SK-N-SH (cell line): Measurements from ENCODE around the gene OPN1SW. TPM values are rescaled to one million over a fixed set of nuclear protein-coding genes. Genes with fewer than 3 reads are reported as not detected.

Source experiments
- CTCF ChIA-PET: fragments of 300-600, 350-600 bp; formaldehyde crosslinking; extraction: SDS; loops from one replicate; lab custom pipeline; 2021; lab: Yijun Ruan, JAX
- POLR2A ChIA-PET: fragments of 350-600 bp; sonication (Branson Sonifier 250); formaldehyde crosslinking; extraction: SDS; loops from one replicate; lab custom pipeline; 2020; ENCODE audit warnings: antibody characterized with exemption, inconsistent platforms; lab: Yijun Ruan, JAX
- DNase-seq: peaks from one replicate; pipeline ENCODE4 v3.0.0; 2012
- H2AFZ ChIP-seq: fragments of 200-600 bp; sonication (generic); 2 replicates; pipeline ENCODE4 v1.8.1; 2016; ENCODE audit warnings: antibody characterized with exemption, mild to moderate bottlenecking, low read depth
- H3F3A ChIP-seq: fragments of 200-600 bp; sonication (generic); replicated peaks from 2 replicates; pipeline ENCODE3; 2016; ENCODE audit warnings: antibody characterized with exemption, mild to moderate bottlenecking; ENCODE audit not compliant: insufficient read depth
- H3K27ac ChIP-seq, 2 experiments: fragments of 200-500 bp in 1 of 2; fragments of 200-600 bp in 1 of 2; sonication (Bioruptor generic) in 1 of 2; sonication (generic), shearing (Covaris generic) in 1 of 2; 2 replicates each; pipeline versions ENCODE4 v1.5.1 to v1.6.1; 2014 to 2016; ENCODE audit warnings: low read depth in 2 of 2, inconsistent platforms in 1 of 2, low read length in 1 of 2, mild to moderate bottlenecking in 1 of 2, mixed read lengths in 1 of 2
- H3K27me3 ChIP-seq: fragments of 200-600 bp; sonication (generic), shearing (Covaris generic); 2 replicates; pipeline ENCODE4 v1.6.1; 2016; ENCODE audit warnings: mixed run types; ENCODE audit not compliant: insufficient read depth
- H3K36me3 ChIP-seq, 2 experiments: fragments of 200-500 bp in 1 of 2; fragments of 200-600 bp in 1 of 2; sonication (Bioruptor generic) in 1 of 2; sonication (generic) in 1 of 2; replicated peaks in 1 of 2; 2 replicates each; pipeline versions ENCODE3 to v1.5.1; 2014 to 2016; ENCODE audit warnings: low read length in 1 of 2, mild to moderate bottlenecking in 1 of 2; ENCODE audit not compliant: insufficient read depth in 2 of 2, control insufficient read depth in 1 of 2
- H3K4me1 ChIP-seq, 2 experiments: fragments of 200-500 bp in 1 of 2; fragments of 200-600 bp in 1 of 2; sonication (Bioruptor generic) in 1 of 2; sonication (generic), shearing (Covaris generic) in 1 of 2; 2 replicates each; pipeline versions ENCODE4 v1.5.1 to v1.6.1; 2014 to 2016; ENCODE audit warnings: low read depth in 1 of 2, low read length in 1 of 2, mixed run types in 1 of 2; ENCODE audit not compliant: insufficient read depth in 2 of 2, control insufficient read depth in 1 of 2
- H3K4me2 ChIP-seq: fragments of 200-600 bp; sonication (generic), shearing (Covaris generic); 2 replicates; pipeline ENCODE4 v1.6.1; 2017; ENCODE audit warnings: mixed run types
- H3K4me3 ChIP-seq, 2 experiments: fragments of 200-500 bp in 1 of 2; fragments of 200-600 bp in 1 of 2; sonication (Bioruptor generic) in 1 of 2; sonication (generic), shearing (Covaris generic) in 1 of 2; 2 replicates each; pipeline versions ENCODE4 v1.5.1 to v1.8.1; 2014 to 2016; ENCODE audit warnings: low read depth in 2 of 2, inconsistent platforms in 1 of 2, low read length in 1 of 2, mild to moderate bottlenecking in 1 of 2, mixed read lengths in 1 of 2, moderate library complexity in 1 of 2
- H3K79me2 ChIP-seq: fragments of 200-600 bp; sonication (generic); 2 replicates; pipeline ENCODE4 v1.8.1; 2017; ENCODE audit warnings: mild to moderate bottlenecking; ENCODE audit not compliant: insufficient read depth
- H3K9ac ChIP-seq: fragments of 200-600 bp; sonication (generic); 2 replicates; pipeline ENCODE4 v1.6.1; 2017; ENCODE audit warnings: mixed run types
- H3K9me2 ChIP-seq: fragments of 200-600 bp; sonication (generic); 2 replicates; pipeline ENCODE4 v1.6.1; 2017; ENCODE audit warnings: mixed run types
- H3K9me3 ChIP-seq: fragments of 200-600 bp; sonication (generic); 2 replicates; pipeline ENCODE4 v1.6.1; 2017; ENCODE audit warnings: mixed run types, mild to moderate bottlenecking, moderate library complexity
- H4K20me1 ChIP-seq: fragments of 200-600 bp; sonication (generic); 2 replicates; pipeline ENCODE4 v1.6.1; 2017; ENCODE audit warnings: mild to moderate bottlenecking, mixed run types; ENCODE audit not compliant: insufficient read depth
- ELF1 ChIP-seq: IDR thresholded peaks from 2 replicates; pipeline ENCODE4 v1.4.0; 2012
- FOXM1 ChIP-seq: IDR thresholded peaks from 2 replicates; pipeline ENCODE4 v1.4.0; 2012; ENCODE audit warnings: low read depth, mild to moderate bottlenecking
- GABPA ChIP-seq: IDR thresholded peaks from 2 replicates; pipeline ENCODE4 v1.4.0; 2012; ENCODE audit warnings: low read depth, mild to moderate bottlenecking
- GATA2 ChIP-seq: sonication (generic); formaldehyde crosslinking; IDR thresholded peaks from 2 replicates; pipeline ENCODE4 v1.5.0; 2020; ENCODE audit warnings: mild to moderate bottlenecking, missing genetic modification reagents
- NRF1 ChIP-seq: IDR thresholded peaks from 2 replicates; pipeline ENCODE4 v1.6.1; 2012; ENCODE audit warnings: low read depth, mild to moderate bottlenecking, low read length
- POLR2AphosphoS5 ChIP-seq: IDR thresholded peaks from 2 replicates; pipeline ENCODE4 v1.6.1; 2012; ENCODE audit warnings: low read depth, low read length
- RAD21 ChIP-seq: IDR thresholded peaks from 2 replicates; pipeline ENCODE4 v1.6.1; 2012; ENCODE audit warnings: mild to moderate bottlenecking, low read length
- RXRA ChIP-seq: IDR thresholded peaks from 2 replicates; pipeline ENCODE4 v1.4.0; 2012; ENCODE audit warnings: low read depth, mild to moderate bottlenecking, borderline replicate concordance
- SMC3 ChIP-seq: IDR thresholded peaks from 2 replicates; pipeline ENCODE4 v1.6.1; 2012; ENCODE audit warnings: low read depth, low read length, improper control_type of control experiment
- TEAD4 ChIP-seq: IDR thresholded peaks from 2 replicates; pipeline ENCODE4 v1.4.0; 2012; ENCODE audit warnings: mild to moderate bottlenecking, borderline replicate concordance; ENCODE audit not compliant: insufficient read depth
- YY1 ChIP-seq: IDR thresholded peaks from 2 replicates; pipeline ENCODE4 v1.4.0; 2012; ENCODE audit warnings: low read depth, mild to moderate bottlenecking
- WGBS: methylation state at CpG from one replicate; pipeline ENCODE4 v1.1.6; 2017; ENCODE audit warnings: low lambda C conversion rate; 5-methylcytosine and 5-hydroxymethylcytosine counted together
- polyA plus RNA-seq, 3 experiments: library from polyadenylated mRNA; depleted of rRNA; stranded (reverse); fragments of >200 nt; gene quantifications; 2 replicates each; pipeline ENCODE4 v1.2.3, GENCODE V29; 2012
- TF ChIP-seq, protein P1 (sequence below): IDR thresholded peaks from 2 replicates; pipeline ENCODE4 v1.4.0; 2012; ENCODE audit warnings: low read depth, borderline replicate concordance
- TF ChIP-seq, protein P2 (sequence below): IDR thresholded peaks from 2 replicates; pipeline ENCODE4; 2012
- TF ChIP-seq, protein P3 (sequence below): IDR thresholded peaks from 2 replicates; pipeline ENCODE4 v1.6.1; 2012; ENCODE audit warnings: mild to moderate bottlenecking, low read depth, low read length, moderate library complexity
- TF ChIP-seq, protein P4 (sequence below): fragments of 150-350 bp; IDR thresholded peaks from 2 replicates; pipeline ENCODE4 v1.6.1; 2016; ENCODE audit warnings: mild to moderate bottlenecking, low read depth, low read length
- TF ChIP-seq, protein P5 (sequence below): fragments of 150-350 bp; IDR thresholded peaks from 2 replicates; pipeline ENCODE4 v1.6.1; 2017; ENCODE audit warnings: antibody characterized with exemption, low read length, low read depth, borderline replicate concordance

The OPN1SW gene
- polyA plus RNA-seq, 1 of the 3 experiments (the other 2 are of a cell fraction) = 0.05 TPM

DNA sequence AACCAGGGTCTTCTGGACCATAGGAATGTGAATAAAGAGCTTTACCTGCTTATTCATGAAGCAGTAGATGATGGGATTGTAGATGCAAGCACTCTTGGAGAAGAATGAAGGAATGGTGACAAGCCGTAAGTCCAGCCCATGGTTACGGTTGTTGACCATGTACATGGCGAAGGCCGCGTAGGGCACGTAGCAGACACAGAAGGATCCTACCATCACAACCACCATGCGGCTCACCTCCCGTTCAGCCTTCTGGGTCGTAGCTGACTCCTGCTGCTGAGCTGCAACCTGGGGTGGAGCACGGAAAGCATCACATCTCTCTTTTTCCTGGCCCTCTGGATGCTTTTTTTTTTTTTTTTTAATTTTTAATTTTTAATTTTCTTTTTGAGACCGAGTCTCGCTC lies 2.0 kb downstream of the OPN1SW start:
- H3K27ac ChIP-seq = no peak overlapping the region
- no peak overlapping the region for H3K4me2 ChIP-seq
- TF ChIP-seq POLR2AphosphoS5 (no peak), GATA2 (CRISPR knock-in tag) (no peak), YY1 (no peak), RXRA (no peak)
- TF ChIP-seq, protein P1, sequence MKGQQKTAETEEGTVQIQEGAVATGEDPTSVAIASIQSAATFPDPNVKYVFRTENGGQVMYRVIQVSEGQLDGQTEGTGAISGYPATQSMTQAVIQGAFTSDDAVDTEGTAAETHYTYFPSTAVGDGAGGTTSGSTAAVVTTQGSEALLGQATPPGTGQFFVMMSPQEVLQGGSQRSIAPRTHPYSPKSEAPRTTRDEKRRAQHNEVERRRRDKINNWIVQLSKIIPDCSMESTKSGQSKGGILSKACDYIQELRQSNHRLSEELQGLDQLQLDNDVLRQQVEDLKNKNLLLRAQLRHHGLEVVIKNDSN = no peak
- TF ChIP-seq, protein P2, sequence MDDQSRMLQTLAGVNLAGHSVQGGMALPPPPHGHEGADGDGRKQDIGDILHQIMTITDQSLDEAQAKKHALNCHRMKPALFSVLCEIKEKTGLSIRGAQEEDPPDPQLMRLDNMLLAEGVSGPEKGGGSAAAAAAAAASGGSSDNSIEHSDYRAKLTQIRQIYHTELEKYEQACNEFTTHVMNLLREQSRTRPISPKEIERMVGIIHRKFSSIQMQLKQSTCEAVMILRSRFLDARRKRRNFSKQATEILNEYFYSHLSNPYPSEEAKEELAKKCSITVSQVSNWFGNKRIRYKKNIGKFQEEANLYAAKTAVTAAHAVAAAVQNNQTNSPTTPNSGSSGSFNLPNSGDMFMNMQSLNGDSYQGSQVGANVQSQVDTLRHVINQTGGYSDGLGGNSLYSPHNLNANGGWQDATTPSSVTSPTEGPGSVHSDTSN = no peak
- POLR2A ChIA-PET = no interaction called here
- H3K4me3 ChIP-seq = no peak overlapping the region
- no peak for DNase-seq
- no peak overlapping the region for H3K9ac ChIP-seq
- H3K27me3 ChIP-seq = no peaks in the 10 kb centered on the region
- CTCF ChIA-PET = no interaction called here
- H2AFZ ChIP-seq = no peak overlapping the region
- H3K36me3 ChIP-seq = peaks cover 49 to 61% of the 10 kb centered on the region in 2 experiments
- peaks cover 0 to 3% of the 10 kb centered on the region in 2 experiments; a peak in 1 of 4 replicates for H3K4me1 ChIP-seq
- WGBS = 94% methylated on average over 12 of the region's 12 CpGs
- peaks cover 12% of the 10 kb centered on the region; the same call in 1 of the 2 replicates for H3K79me2 ChIP-seq
- H4K20me1 ChIP-seq = no peaks in the 10 kb centered on the region; the same call in 1 of the 2 replicates
- H3K9me2 ChIP-seq = no peaks in the 10 kb centered on the region
- H3K9me3 ChIP-seq = peaks cover 13% of the 10 kb centered on the region
- peaks cover 65% of the 10 kb centered on the region for H3F3A ChIP-seq

DNA sequence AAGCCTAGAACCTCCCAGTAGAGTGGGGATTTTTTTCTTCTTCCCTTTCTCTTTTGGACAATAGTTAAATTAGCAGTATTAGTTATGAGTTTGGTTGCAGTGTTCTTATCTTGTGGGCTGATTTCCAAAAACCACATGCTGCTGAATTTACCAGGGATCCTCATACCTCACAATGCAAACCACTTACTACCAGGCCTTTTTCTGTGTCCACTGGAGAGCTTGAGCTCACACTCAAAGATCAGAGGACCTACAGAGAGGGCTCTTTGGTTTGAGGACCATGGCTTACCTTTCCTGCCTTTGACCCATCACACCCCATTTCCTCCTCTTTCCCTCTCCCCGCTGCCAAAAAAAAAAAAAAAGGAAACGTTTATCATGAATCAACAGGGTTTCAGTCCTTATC lies 5.4 kb downstream of the OPN1SW start:
- ChIA-PET CTCF (interaction anchor here (0.8 to 1.8 kb wide), 4 partner anchors 10 to 343 kb away, joined by 3 to 9 read pairs (median 4); partner anchors contain the start of gene CCDC136), POLR2A (interaction anchor here (0.6 kb wide), 2 partner anchors 11 to 196 kb away, joined by 3 to 5 read pairs; no protein-coding TSS in a partner anchor)
- no peak overlapping the region for H3K4me3 ChIP-seq
- no peak overlapping the region; a peak in 1 of 4 replicates for H3K27ac ChIP-seq
- H3K9me2 ChIP-seq = no peaks in the 10 kb centered on the region
- WGBS = 79% methylated on average over 2 of the region's 2 CpGs
- H3K36me3 ChIP-seq = peaks cover 70 to 94% of the 10 kb centered on the region in 2 experiments
- no peaks in the 10 kb centered on the region for H3K9me3 ChIP-seq
- no peak overlapping the region for H3K4me2 ChIP-seq
- peaks cover 3 to 7% of the 10 kb centered on the region in 2 experiments; a peak in 1 of 4 replicates for H3K4me1 ChIP-seq
- no peak for DNase-seq
- peaks cover 14% of the 10 kb centered on the region; the same call in 1 of the 2 replicates for H4K20me1 ChIP-seq
- no peaks in the 10 kb centered on the region for H3K27me3 ChIP-seq
- H3K79me2 ChIP-seq = peaks cover 43% of the 10 kb centered on the region
- no peak overlapping the region for H2AFZ ChIP-seq
- H3F3A ChIP-seq = peaks cover 52% of the 10 kb centered on the region
- no peak overlapping the region for H3K9ac ChIP-seq
- TF ChIP-seq, protein P1 = no peak
- TF ChIP-seq GABPA = no peak
- TF ChIP-seq, protein P3, sequence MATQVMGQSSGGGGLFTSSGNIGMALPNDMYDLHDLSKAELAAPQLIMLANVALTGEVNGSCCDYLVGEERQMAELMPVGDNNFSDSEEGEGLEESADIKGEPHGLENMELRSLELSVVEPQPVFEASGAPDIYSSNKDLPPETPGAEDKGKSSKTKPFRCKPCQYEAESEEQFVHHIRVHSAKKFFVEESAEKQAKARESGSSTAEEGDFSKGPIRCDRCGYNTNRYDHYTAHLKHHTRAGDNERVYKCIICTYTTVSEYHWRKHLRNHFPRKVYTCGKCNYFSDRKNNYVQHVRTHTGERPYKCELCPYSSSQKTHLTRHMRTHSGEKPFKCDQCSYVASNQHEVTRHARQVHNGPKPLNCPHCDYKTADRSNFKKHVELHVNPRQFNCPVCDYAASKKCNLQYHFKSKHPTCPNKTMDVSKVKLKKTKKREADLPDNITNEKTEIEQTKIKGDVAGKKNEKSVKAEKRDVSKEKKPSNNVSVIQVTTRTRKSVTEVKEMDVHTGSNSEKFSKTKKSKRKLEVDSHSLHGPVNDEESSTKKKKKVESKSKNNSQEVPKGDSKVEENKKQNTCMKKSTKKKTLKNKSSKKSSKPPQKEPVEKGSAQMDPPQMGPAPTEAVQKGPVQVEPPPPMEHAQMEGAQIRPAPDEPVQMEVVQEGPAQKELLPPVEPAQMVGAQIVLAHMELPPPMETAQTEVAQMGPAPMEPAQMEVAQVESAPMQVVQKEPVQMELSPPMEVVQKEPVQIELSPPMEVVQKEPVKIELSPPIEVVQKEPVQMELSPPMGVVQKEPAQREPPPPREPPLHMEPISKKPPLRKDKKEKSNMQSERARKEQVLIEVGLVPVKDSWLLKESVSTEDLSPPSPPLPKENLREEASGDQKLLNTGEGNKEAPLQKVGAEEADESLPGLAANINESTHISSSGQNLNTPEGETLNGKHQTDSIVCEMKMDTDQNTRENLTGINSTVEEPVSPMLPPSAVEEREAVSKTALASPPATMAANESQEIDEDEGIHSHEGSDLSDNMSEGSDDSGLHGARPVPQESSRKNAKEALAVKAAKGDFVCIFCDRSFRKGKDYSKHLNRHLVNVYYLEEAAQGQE = no peak
- no peak for TF ChIP-seq POLR2AphosphoS5
- no peak for TF ChIP-seq YY1
- no peak for TF ChIP-seq RAD21
- TF ChIP-seq TEAD4 = no peak
- TF ChIP-seq RXRA = no peak
- TF ChIP-seq FOXM1 = no peak
- TF ChIP-seq NRF1 = no peak
- no peak for TF ChIP-seq SMC3
- TF ChIP-seq, protein P4, sequence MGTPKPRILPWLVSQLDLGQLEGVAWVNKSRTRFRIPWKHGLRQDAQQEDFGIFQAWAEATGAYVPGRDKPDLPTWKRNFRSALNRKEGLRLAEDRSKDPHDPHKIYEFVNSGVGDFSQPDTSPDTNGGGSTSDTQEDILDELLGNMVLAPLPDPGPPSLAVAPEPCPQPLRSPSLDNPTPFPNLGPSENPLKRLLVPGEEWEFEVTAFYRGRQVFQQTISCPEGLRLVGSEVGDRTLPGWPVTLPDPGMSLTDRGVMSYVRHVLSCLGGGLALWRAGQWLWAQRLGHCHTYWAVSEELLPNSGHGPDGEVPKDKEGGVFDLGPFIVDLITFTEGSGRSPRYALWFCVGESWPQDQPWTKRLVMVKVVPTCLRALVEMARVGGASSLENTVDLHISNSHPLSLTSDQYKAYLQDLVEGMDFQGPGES = no peak
- TF ChIP-seq ELF1 = no peak
- TF ChIP-seq, protein P5, sequence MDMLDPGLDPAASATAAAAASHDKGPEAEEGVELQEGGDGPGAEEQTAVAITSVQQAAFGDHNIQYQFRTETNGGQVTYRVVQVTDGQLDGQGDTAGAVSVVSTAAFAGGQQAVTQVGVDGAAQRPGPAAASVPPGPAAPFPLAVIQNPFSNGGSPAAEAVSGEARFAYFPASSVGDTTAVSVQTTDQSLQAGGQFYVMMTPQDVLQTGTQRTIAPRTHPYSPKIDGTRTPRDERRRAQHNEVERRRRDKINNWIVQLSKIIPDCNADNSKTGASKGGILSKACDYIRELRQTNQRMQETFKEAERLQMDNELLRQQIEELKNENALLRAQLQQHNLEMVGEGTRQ = no peak
